Measurements from ENCODE around the gene ADAMTS9. TPM values are rescaled to one million over a fixed set of nuclear protein-coding genes. Genes with fewer than 3 reads are reported as not detected.

ADAMTS9 gene
- total and polyA plus RNA-seq, 10 of the 15 experiments (the other 5 are each of a cell fraction or from before 2014, with no cell fraction given): 0.08 TPM; not detected in 9

- intact Hi-C loops (cut with micrococcal nuclease; ENCODE audit: unreplicated experiment) (no loop called here), in situ Hi-C loops (cut with MboI) (no loop called here)
- Histone ChIP-seq H3K4me2 (ENCODE audit: control insufficient read depth, insufficient read depth) (no peak overlapping the region), H3K9me3 (replicated peaks; ENCODE audit: control insufficient read depth, insufficient read depth, low read length) (no peaks in the 10 kb centered on the region), H4K20me1 (ENCODE audit: control insufficient read depth, insufficient read depth) (no peaks in the 10 kb centered on the region), H2AFZ (ENCODE audit: control insufficient read depth, low read depth, low read length) (no peak overlapping the region), H3K4me3 (no peak overlapping the region), H3K79me2 (ENCODE audit: control insufficient read depth, insufficient read depth, low read length) (no peaks in the 10 kb centered on the region), H3K27me3 (replicated peaks in 1 of 2; ENCODE audit: control insufficient read depth in 2 of 2, insufficient read depth in 2 of 2, low read length in 1 of 2) (no peaks in the 10 kb centered on the region), H3K27ac (ENCODE audit: control insufficient read depth, insufficient read depth) (no peak overlapping the region), H3K36me3 (ENCODE audit: control insufficient read depth in 2 of 2, insufficient read depth in 2 of 2, low read length in 1 of 2) (no peaks in the 10 kb centered on the region), H3K9ac (ENCODE audit: control insufficient read depth, insufficient read depth, low read length) (no peak overlapping the region), H3K4me1 (ENCODE audit: control insufficient read depth, insufficient read depth, low read length) (no peaks in the 10 kb centered on the region)
- ChIA-PET SMC1A (ENCODE audit: uncharacterized antibody, unreplicated experiment) (interaction anchor here (1.0 kb wide), 1 partner anchor 10 kb away, joined by 3 read pairs; no protein-coding TSS in a partner anchor), RAD21 (ENCODE audit: unreplicated experiment) (no interaction called here), CTCF (no interaction called here), POLR2A (no interaction called here)
- BruUV-seq (replicated peaks): no TSS peak
- no peak for ATAC-seq
- TF ChIP-seq CREM (IDR thresholded peaks at IDR 0.05; ENCODE audit: low read depth): no peak
- TF ChIP-seq ZBTB11 (CRISPR knock-in tag; IDR thresholded peaks at IDR 0.05): no peak
- TF ChIP-seq ATF7 (IDR thresholded peaks at IDR 0.05; ENCODE audit: low read depth): no peak
- TF ChIP-seq, protein P1, sequence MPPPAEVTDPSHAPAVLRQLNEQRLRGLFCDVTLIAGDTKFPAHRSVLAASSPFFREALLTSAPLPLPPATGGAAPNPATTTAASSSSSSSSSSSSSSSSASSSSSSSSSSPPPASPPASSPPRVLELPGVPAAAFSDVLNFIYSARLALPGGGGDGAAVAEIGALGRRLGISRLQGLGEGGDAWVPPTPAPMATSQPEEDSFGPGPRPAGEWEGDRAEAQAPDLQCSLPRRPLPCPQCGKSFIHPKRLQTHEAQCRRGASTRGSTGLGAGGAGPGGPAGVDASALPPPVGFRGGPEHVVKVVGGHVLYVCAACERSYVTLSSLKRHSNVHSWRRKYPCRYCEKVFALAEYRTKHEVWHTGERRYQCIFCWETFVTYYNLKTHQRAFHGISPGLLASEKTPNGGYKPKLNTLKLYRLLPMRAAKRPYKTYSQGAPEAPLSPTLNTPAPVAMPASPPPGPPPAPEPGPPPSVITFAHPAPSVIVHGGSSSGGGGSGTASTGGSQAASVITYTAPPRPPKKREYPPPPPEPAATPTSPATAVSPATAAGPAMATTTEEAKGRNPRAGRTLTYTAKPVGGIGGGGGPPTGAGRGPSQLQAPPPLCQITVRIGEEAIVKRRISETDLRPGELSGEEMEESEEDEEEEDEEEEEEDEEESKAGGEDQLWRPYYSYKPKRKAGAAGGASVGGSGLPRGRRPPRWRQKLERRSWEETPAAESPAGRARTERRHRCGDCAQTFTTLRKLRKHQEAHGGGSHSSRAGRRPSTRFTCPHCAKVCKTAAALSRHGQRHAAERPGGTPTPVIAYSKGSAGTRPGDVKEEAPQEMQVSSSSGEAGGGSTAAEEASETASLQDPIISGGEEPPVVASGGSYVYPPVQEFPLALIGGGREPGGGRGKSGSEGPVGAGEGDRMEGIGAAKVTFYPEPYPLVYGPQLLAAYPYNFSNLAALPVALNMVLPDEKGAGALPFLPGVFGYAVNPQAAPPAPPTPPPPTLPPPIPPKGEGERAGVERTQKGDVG (CRISPR knock-in tag; IDR thresholded peaks at IDR 0.05): no peak
- TF ChIP-seq, protein P2, sequence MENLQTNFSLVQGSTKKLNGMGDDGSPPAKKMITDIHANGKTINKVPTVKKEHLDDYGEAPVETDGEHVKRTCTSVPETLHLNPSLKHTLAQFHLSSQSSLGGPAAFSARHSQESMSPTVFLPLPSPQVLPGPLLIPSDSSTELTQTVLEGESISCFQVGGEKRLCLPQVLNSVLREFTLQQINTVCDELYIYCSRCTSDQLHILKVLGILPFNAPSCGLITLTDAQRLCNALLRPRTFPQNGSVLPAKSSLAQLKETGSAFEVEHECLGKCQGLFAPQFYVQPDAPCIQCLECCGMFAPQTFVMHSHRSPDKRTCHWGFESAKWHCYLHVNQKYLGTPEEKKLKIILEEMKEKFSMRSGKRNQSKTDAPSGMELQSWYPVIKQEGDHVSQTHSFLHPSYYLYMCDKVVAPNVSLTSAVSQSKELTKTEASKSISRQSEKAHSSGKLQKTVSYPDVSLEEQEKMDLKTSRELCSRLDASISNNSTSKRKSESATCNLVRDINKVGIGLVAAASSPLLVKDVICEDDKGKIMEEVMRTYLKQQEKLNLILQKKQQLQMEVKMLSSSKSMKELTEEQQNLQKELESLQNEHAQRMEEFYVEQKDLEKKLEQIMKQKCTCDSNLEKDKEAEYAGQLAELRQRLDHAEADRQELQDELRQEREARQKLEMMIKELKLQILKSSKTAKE (IDR thresholded peaks at IDR 0.05; ENCODE audit: low read depth, poor library complexity, severe bottlenecking): no peak
- TF ChIP-seq ZZZ3 (IDR thresholded peaks at IDR 0.05; ENCODE audit: control insufficient read depth, insufficient read length, low read depth): no peak
- TF ChIP-seq MTA2 (IDR thresholded peaks at IDR 0.05; ENCODE audit: low read depth): no peak
- TF ChIP-seq, protein P3, sequence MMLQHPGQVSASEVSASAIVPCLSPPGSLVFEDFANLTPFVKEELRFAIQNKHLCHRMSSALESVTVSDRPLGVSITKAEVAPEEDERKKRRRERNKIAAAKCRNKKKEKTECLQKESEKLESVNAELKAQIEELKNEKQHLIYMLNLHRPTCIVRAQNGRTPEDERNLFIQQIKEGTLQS (IDR thresholded peaks at IDR 0.05; ENCODE audit: borderline replicate concordance, extremely low read depth, low read depth, low read length): no peak
- no peak for TF ChIP-seq PML (IDR thresholded peaks at IDR 0.05; ENCODE audit: low read length)
- no peak for TF ChIP-seq STAT1 (conservative IDR thresholded peaks at IDR 0.05)
- no peak for DNase-seq (ENCODE audit: low read depth, low spot score)
- 30% methylated on average over 3 of the region's 3 CpGs for WGBS (ENCODE audit: insufficient coverage, insufficient replicate concordance, low lambda C conversion rate, missing lambda C conversion rate)
- no peak for FAIRE-seq
Observed at GRCh38 chr3:64664397-64664796, 23.4 kb downstream of the ADAMTS9 start.
